BJ (cell line): ENCODE results near the gene ANGPTL2. TPM values are rescaled to one million over a fixed set of nuclear protein-coding genes. Genes with fewer than 3 reads are reported as not detected.

Experiments used
- CTCF ChIA-PET: fragments of 350-600 bp; formaldehyde crosslinking; extraction: SDS; loops from one replicate; lab custom pipeline; 2021; ENCODE audit warnings: antibody characterized with exemption, inconsistent platforms; lab: Yijun Ruan, JAX
- POLR2A ChIA-PET: fragments of 300-600 bp; sonication (Branson Sonifier 250); formaldehyde crosslinking; extraction: SDS; loops from one replicate; lab custom pipeline; 2021; ENCODE audit warnings: antibody characterized with exemption; lab: Charles Lee
- DNase-seq: peaks from one replicate; pipeline ENCODE4 v3.0.0-alpha.2; 2011; ENCODE audit warnings: low read depth
- H3K27me3 ChIP-seq: 2 replicates; pipeline ENCODE4 v1.6.0; 2011; ENCODE audit warnings: low read length; ENCODE audit not compliant: control insufficient read depth, insufficient read depth
- H3K36me3 ChIP-seq: 2 replicates; pipeline ENCODE4 v1.5.1; 2011; ENCODE audit warnings: low read length; ENCODE audit not compliant: control insufficient read depth, insufficient read depth
- H3K4me3 ChIP-seq: 2 replicates; pipeline ENCODE4 v1.5.1; 2011; ENCODE audit warnings: low read depth, mild to moderate bottlenecking, control low read depth, low read length
- polyA plus RNA-seq: library from polyadenylated mRNA; depleted of rRNA; stranded (reverse); fragments of >200 nt; gene quantifications from 2 replicates; pipeline ENCODE4 v1.2.3, GENCODE V29; 2011
- TF ChIP-seq, protein P1 (sequence below): IDR thresholded peaks from 2 replicates; pipeline ENCODE4 v1.5.1; 2011; ENCODE audit warnings: low read depth, mild to moderate bottlenecking, control low read depth, inconsistent platforms, low read length, moderate library complexity; ENCODE audit not compliant: insufficient read depth

Gene ANGPTL2
- polyA plus RNA-seq, 1 experiment, result 47.0 TPM

- TF ChIP-seq, protein P1, sequence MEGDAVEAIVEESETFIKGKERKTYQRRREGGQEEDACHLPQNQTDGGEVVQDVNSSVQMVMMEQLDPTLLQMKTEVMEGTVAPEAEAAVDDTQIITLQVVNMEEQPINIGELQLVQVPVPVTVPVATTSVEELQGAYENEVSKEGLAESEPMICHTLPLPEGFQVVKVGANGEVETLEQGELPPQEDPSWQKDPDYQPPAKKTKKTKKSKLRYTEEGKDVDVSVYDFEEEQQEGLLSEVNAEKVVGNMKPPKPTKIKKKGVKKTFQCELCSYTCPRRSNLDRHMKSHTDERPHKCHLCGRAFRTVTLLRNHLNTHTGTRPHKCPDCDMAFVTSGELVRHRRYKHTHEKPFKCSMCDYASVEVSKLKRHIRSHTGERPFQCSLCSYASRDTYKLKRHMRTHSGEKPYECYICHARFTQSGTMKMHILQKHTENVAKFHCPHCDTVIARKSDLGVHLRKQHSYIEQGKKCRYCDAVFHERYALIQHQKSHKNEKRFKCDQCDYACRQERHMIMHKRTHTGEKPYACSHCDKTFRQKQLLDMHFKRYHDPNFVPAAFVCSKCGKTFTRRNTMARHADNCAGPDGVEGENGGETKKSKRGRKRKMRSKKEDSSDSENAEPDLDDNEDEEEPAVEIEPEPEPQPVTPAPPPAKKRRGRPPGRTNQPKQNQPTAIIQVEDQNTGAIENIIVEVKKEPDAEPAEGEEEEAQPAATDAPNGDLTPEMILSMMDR, result no peak
- Histone ChIP-seq H3K4me3 (no peak overlapping the region), H3K36me3 (peaks cover 6% of the 10 kb centered on the region), H3K27me3 (no peaks in the 10 kb centered on the region; the same call in 1 of the 2 replicates)
- no peak for DNase-seq
- POLR2A ChIA-PET, result no interaction called here
- CTCF ChIA-PET, result interaction anchor here (1.5 kb wide), 1 partner anchor 26 kb away, joined by 3 read pairs; no protein-coding TSS in a partner anchor
These were observed 33.5 kb downstream of the ANGPTL2 start for GRCh38 chr9:127088724-127089615.

DNA sequence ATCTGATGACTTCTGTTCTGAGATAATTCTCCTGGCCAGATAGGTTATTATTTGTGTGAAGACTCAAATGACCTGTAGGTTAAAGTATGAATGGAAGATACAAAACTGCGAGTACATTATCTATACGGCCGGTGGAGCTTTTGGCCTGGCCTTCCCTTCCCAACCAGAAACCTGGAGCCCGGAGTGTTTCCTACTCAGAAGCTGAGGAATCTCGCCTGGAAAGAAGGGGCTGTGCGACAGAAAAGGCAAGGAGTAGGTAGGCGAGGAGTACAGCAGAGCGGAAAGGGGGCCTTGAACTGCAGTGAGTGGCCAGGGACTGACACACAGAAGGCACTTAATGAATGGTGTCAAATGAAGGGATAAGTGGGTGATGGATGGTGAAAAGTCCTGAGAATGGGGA lies 34.6 kb downstream of the ANGPTL2 start:
- CTCF ChIA-PET, result interaction anchor here (1.5 kb wide), 1 partner anchor 24 kb away, joined by 3 read pairs; no protein-coding TSS in a partner anchor
- POLR2A ChIA-PET, result interaction anchor here (0.6 kb wide), 1 partner anchor 147 kb away, joined by 3 read pairs; no protein-coding TSS in a partner anchor
- TF ChIP-seq, protein P1, result no peak
- no peaks in the 10 kb centered on the region; the same call in none of the 2 replicates for H3K27me3 ChIP-seq
- DNase-seq, result no peak
- no peak overlapping the region for H3K4me3 ChIP-seq
- peaks cover 4% of the 10 kb centered on the region for H3K36me3 ChIP-seq

DNA sequence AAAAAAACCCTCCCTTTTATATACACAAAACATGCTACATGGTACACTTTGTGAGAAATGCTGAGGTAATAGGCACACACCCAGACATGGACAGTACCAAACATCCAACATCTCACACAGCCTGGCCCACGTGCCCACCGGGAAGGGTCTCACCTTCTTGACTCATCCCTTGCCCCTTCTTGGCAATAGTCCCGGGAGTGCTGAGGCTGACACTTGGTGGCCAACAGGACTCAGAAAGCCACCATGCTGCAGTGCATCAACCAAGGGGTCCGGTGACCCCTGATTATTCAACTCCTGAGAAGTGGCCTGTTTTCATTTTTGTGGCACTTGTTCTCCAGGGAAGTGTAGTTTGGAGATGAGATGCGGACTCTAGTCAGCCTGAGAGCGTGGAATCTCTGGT lies 35.0 kb downstream of the ANGPTL2 start:
- Histone ChIP-seq H3K27me3 (no peaks in the 10 kb centered on the region; the same call in none of the 2 replicates), H3K4me3 (no peak overlapping the region), H3K36me3 (peaks cover 4% of the 10 kb centered on the region)
- ChIA-PET CTCF (interaction anchor here (1.0 kb wide), 1 partner anchor 11 kb away, joined by 3 read pairs; no protein-coding TSS in a partner anchor), POLR2A (no interaction called here)
- TF ChIP-seq, protein P1, result no peak
- DNase-seq, result no peak

DNA sequence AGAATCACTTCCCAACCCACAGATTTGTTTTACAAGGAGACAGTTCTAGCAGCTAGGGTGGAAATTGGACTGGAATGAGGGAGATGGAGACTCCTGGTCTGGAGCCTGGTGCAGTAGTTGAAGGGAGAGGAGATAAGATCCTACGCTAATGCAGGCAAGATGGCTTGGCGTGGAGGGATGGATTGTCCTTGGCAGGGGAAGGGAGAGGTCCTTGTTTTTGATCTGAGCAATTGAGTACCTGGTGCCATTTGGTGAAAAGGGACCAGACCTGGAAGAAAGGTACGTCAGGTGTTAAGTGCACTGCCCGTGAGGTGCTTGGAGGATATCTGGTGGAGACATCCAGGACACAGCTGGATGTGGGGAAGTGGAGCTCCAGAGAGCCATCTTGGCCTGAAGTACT lies 35.7 kb downstream of the ANGPTL2 start:
- H3K36me3 ChIP-seq, result peaks cover 4% of the 10 kb centered on the region
- CTCF ChIA-PET, result interaction anchor here (1.0 kb wide), 1 partner anchor 10 kb away, joined by 3 read pairs; no protein-coding TSS in a partner anchor
- TF ChIP-seq, protein P1, result no peak
- POLR2A ChIA-PET, result no interaction called here
- no peak for DNase-seq
- H3K4me3 ChIP-seq, result no peak overlapping the region
- no peaks in the 10 kb centered on the region; the same call in none of the 2 replicates for H3K27me3 ChIP-seq

DNA sequence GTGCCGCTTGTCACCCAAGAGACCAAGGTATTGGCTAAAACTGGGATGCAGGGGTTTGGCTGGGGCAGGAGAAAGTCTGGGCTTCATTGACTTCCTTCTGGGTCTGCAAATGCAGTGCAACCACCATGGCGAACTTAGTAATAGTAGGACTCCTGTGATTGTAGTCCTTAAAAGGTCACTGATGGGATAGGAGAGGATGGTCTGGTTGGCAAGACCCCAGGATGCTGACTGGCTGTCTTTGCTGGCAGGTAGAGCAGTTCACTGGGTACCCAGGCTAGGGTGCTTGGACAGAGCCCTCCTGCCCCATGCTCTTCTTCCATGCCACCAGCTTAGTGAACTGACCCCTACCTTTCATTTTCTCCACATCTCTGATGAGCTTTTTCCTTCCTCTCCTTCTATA lies 37.2 kb downstream of the ANGPTL2 start:
- ChIA-PET CTCF (no interaction called here), POLR2A (no interaction called here)
- Histone ChIP-seq H3K36me3 (peaks cover 2% of the 10 kb centered on the region), H3K27me3 (no peaks in the 10 kb centered on the region; the same call in none of the 2 replicates), H3K4me3 (no peak overlapping the region)
- DNase-seq, result no peak
- TF ChIP-seq, protein P1, result no peak
